ENCODE measurements around the gene ELL. TPM values are rescaled to one million over a fixed set of nuclear protein-coding genes. Genes with fewer than 3 reads are reported as not detected.
"Not testable (repeated sequence)": the region's sequence is repeated elsewhere in the genome, so short reads cannot be mapped to it uniquely, and the experiment has no call there.

Gene ELL
- total and polyA plus RNA-seq, 5 donors, result 9.3 to 19.0 (median 13.6) TPM

DNA sequence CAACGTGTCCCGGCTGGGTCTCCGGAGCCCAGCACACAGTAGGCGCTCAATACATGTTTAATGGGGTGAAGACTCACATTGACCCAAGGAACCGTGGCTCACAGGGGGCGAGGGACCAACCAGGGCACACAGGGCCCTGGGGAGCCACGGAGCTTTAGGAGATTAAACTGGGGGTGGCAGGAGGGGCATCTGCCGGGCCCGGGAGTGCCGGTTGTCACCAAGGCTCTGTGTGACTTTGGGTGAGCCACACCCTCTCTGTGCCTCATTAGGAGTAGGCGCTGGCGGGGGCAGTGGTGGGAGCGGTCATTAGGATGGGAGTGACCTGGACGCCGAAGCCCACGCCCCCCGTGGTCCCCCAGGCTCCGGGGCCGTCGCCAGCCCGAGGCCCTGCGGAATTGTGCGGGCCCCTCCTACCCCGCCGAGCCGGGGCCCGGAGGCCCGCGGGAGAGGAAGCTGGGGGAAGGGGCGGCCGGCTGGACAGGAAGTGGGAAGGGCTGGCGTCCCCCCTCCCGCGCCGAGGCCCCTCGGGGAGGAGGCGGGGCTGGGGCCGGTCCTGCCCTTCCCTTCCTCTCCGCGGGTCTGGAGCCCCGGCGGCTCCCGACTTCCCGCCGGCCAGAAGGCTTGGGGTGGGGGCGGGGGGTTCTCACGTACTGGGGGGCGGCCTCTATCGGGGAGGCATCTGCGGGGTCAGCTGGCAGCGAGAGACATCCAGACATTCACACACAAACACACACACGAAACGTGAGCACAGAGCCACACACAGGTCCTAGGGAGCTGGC lies 104.4 kb downstream of the ELL start:
- DNase-seq, result peak; percentile 91 to 97 (median 95)
- H3K27me3 ChIP-seq (ENCODE audit: control insufficient read depth, insufficient read depth), result no peaks in the 10 kb centered on the region
- under 1% methylated on average over 53 of the region's 53 CpGs for WGBS
- H3K9me3 ChIP-seq (ENCODE audit: control insufficient read depth, low read length), result no peaks in the 10 kb centered on the region
- peak overlapping the region; percentile 98 for H3K27ac ChIP-seq (ENCODE audit: low read length)
- intact Hi-C loops (cut with DNase I), result loop anchor here in 2 of 4 donors (10.0 kb wide), 2 partner anchors 143 to 213 kb away; partner anchors contain the start of genes RAB3A (in 2 of the 2) and IQCN (in 1 of the 2)
- peak; percentile 70 to 73 for ATAC-seq
- peak overlapping the region; percentile 12 for H3K4me3 ChIP-seq (ENCODE audit: low read length)
- peaks cover 7% of the 10 kb centered on the region for H3K4me1 ChIP-seq (ENCODE audit: control insufficient read depth, insufficient read depth, low read length)

DNA sequence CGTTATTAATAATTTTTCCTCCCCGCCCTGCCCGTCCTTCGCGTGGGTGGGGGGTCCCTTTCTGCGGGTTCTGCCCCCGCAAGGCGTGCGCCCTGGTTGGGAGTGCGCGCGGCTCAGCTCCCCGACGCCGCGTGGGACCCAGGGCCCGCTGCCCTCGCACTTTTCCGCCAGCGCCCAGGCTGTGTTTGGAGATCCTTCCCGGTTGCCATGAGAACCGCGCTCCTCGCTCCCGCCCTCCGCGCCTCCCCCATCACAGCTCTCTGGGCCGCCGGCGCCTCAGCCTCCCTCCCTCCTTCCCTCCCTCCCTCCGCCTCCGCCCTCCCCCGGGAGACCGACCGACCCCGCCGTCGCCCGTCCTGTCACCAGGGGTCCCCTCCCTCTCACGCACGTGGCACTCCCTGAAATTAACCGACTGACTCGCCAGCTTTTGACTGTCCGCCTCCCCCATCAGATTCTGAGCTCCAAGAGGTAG lies 105.1 kb downstream of the ELL start:
- under 1% methylated on average over 44 of the region's 44 CpGs for WGBS
- peak overlapping the region; percentile 12 for H3K4me3 ChIP-seq (ENCODE audit: low read length)
- intact Hi-C loops (cut with DNase I), result loop anchor here in 2 of 4 donors (10.0 kb wide), 2 partner anchors 142 to 212 kb away; partner anchors contain the start of genes RAB3A (in 2 of the 2) and IQCN (in 1 of the 2)
- no peaks in the 10 kb centered on the region for H3K9me3 ChIP-seq (ENCODE audit: control insufficient read depth, low read length)
- peak overlapping the region; percentile 98 for H3K27ac ChIP-seq (ENCODE audit: low read length)
- DNase-seq, result peak; percentile 96 to 98 (median 98)
- H3K4me1 ChIP-seq (ENCODE audit: control insufficient read depth, insufficient read depth, low read length), result peaks cover 7% of the 10 kb centered on the region
- H3K27me3 ChIP-seq (ENCODE audit: control insufficient read depth, insufficient read depth), result no peaks in the 10 kb centered on the region
- peak; percentile 69 to 72 for ATAC-seq

DNA sequence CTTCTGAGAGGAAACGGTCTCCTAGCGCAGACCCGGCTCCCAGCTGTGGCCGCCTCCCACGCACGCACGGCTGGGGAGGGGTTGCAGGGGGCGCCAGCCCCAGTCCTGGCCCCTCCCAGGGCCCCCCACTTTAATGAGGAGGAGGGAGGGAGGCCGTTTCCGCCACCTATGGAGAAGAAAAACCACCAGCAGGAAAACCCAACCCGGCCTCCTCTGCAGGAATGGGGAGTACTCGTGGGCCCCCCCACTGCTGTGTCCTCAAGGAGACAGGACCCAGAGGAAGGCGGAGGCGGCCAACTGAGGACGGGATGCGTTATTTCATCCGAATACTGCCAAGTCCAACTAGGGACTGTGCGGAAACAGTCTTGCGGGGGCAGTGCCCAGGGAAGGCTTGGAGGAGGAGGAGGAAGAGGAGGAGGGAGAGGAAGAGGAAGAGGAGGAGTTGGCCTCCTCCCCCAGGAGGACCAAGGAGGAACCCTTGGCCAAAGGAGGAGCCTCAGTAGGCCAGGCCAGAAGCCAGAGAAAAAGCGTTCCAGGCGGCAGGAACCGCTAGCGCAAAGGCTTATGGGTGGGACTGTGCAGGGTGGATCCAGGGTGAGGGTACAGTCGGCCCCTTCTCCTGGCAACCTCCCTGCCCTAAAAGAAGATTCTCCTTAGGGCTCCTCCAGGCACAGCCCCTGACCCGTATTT lies 106.5 kb downstream of the ELL start:
- intact Hi-C loops (cut with DNase I), result loop anchor here in 2 of 4 donors (10.0 kb wide), 2 partner anchors 141 to 211 kb away; partner anchors contain the start of genes RAB3A (in 2 of the 2) and IQCN (in 1 of the 2)
- ATAC-seq, result peak; percentile 42 to 52
- H3K27me3 ChIP-seq (ENCODE audit: control insufficient read depth, insufficient read depth), result no peaks in the 10 kb centered on the region
- peak overlapping the region; percentile 92 for H3K27ac ChIP-seq (ENCODE audit: low read length)
- H3K4me1 ChIP-seq (ENCODE audit: control insufficient read depth, insufficient read depth, low read length), result peaks cover 7% of the 10 kb centered on the region
- H3K4me3 ChIP-seq (ENCODE audit: low read length), result peak overlapping the region; percentile 12
- H3K9me3 ChIP-seq (ENCODE audit: control insufficient read depth, low read length), result no peaks in the 10 kb centered on the region
- DNase-seq, result peak; percentile 88 to 94 (median 93)
- WGBS, result 25% methylated on average over 25 of the region's 25 CpGs

DNA sequence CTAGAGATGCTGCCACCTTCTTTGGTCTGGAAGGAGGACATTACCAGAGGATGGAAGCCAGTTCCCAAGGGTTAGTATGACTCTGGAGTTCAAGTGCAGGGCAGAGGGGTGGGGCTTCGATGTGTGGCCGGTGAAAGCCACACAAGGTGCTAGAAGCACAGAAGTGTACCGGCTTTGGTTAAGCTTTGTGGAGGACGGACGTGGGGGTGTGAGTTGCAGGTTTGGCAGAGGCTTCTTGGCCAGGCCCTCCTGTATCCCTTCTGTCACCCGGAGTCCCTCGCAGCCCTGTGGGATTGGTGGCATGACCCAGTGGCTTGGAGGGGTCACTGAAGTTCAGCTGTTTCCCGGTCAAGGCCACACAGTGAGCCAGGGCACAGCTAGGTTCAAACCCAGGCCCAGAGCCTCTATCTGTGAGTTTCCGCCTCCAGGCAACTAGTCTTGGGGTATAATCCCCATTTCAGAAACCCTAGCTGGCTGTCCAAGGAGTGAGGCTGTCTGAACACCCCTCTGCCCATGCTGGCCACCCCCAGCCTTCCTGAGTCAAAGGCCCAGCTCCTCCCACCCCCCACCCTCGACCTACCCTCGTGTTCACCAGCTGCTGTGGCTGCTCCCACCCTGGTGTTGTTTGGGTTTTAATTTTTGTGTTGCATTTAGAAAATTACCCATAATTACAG lies 107.2 kb downstream of the ELL start:
- peak; percentile 36 to 73 (median 72) for DNase-seq
- Histone ChIP-seq H3K9me3 (ENCODE audit: control insufficient read depth, low read length) (no peaks in the 10 kb centered on the region), H3K27ac (ENCODE audit: low read length) (peak overlapping the region; percentile 92), H3K27me3 (ENCODE audit: control insufficient read depth, insufficient read depth) (no peaks in the 10 kb centered on the region), H3K4me1 (ENCODE audit: control insufficient read depth, insufficient read depth, low read length) (peaks cover 7% of the 10 kb centered on the region), H3K4me3 (ENCODE audit: low read length) (peak overlapping the region; percentile 12)
- 13% methylated on average over 11 of the region's 11 CpGs for WGBS
- intact Hi-C loops (cut with DNase I), result loop anchor here in 2 of 4 donors (5.0 to 10.0 kb wide), 4 partner anchors 62 to 210 kb away; partner anchors contain the start of genes RAB3A (in 2 of the 2) and IQCN (in 1 of the 2)
- ATAC-seq, result no peak

DNA sequence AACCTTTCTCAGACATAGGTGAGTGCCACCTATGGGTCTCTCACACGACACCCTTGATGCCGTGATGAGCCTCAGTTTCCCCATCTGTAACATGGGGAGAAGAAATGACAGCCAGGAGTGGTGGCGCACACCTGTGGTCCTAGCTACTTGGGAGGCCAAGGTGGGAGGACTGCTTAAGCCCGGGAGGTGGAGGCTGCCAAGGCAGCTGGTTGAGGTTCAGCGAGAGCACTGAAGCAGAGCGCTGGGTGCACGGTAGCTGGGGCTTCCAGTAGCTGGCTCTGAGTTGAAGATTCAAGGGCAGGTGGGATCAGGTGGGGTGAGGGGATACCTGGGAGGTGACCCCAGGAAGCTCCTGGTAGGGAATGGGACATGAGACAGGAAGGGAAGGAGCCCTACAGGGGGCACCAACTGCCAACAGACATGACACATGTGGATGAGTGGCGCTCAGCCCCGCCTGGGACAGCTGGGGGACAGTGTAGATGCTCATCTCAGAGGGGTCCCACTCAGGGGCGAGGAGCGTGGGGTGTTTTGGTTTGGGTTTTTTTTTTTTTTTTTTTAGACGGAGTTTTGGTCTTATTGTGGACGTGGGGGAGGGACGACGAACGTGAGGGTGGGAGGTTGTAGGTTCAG lies 109.1 kb downstream of the ELL start:
- Histone ChIP-seq H3K27me3 (ENCODE audit: control insufficient read depth, insufficient read depth) (no peaks in the 10 kb centered on the region), H3K4me1 (ENCODE audit: control insufficient read depth, insufficient read depth, low read length) (peaks cover 4% of the 10 kb centered on the region), H3K27ac (ENCODE audit: low read length) (no peak overlapping the region), H3K9me3 (ENCODE audit: control insufficient read depth, low read length) (no peaks in the 10 kb centered on the region), H3K4me3 (ENCODE audit: low read length) (no peak overlapping the region)
- intact Hi-C loops (cut with DNase I), result loop anchor here in 2 of 4 donors (5.0 to 10.0 kb wide), 4 partner anchors 60 to 208 kb away; partner anchors contain the start of genes RAB3A (in 2 of the 2) and IQCN (in 1 of the 2)
- no peak for ATAC-seq
- peak in 1 of 3 donors; percentile 64 for DNase-seq
- 82% methylated on average over 15 of the region's 16 CpGs for WGBS

DNA sequence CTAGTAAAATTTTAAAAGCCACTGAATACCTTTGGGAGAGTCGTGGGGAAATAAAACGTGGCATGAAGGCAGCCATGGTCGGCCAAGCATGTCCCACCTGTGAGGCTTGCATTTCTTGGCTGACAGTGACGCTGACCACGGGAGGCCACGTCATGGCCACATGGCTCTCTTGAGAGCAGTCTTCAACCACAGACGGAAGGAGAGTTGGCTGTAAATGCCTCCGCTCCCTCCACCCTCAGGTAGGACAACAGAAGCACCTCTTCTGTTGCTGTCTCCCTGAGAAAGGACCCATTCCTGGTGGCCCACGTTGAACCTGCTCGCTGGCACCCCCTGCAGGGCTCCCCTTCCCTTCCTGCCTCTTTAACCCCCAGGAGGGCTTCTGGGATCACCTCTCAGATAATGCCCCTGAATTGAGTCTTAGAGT lies 113.8 kb downstream of the ELL start:
- intact Hi-C loops (cut with DNase I), result loop anchor here in 2 of 4 donors (10.0 kb wide), 3 partner anchors 63 to 193 kb away; partner anchors contain the start of gene PGPEP1 (in 1 of the 2)
- Histone ChIP-seq H3K4me1 (ENCODE audit: control insufficient read depth, insufficient read depth, low read length) (no peaks in the 10 kb centered on the region), H3K27me3 (ENCODE audit: control insufficient read depth, insufficient read depth) (no peaks in the 10 kb centered on the region), H3K9me3 (ENCODE audit: control insufficient read depth, low read length) (no peaks in the 10 kb centered on the region), H3K27ac (ENCODE audit: low read length) (no peak overlapping the region), H3K4me3 (ENCODE audit: low read length) (no peak overlapping the region)
- ATAC-seq, result no peak
- 51% methylated on average over 10 of the region's 10 CpGs for WGBS
- peak in 2 of 3 donors; percentile 68 to 69 for DNase-seq

DNA sequence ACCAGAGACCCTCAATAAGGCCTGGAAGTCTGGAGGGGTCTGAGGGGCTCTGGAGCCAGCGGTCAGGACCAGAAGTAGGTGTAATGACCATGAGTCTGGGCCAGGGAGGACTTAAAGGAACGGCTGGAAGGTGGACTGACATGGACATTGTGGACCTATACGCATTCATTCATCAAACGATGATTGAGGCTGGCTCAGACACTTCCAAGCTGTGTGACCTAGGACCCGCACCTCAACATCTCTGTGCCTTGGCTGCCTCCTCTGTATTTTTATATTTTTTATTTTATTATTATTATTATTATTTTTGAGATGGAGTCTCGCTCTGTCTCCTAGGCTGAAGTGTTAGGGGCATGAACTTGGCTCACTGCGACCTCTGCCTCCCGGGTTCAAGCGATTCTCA lies 115.1 kb downstream of the ELL start:
- ATAC-seq (no peak), DNase-seq (no peak)
- intact Hi-C loops (cut with DNase I), result loop anchor here in 2 of 4 donors (10.0 kb wide), 3 partner anchors 62 to 192 kb away; partner anchors contain the start of gene PGPEP1 (in 1 of the 2)
- Histone ChIP-seq H3K27me3 (ENCODE audit: control insufficient read depth, insufficient read depth) (no peaks in the 10 kb centered on the region), H3K4me3 (ENCODE audit: low read length) (no peak overlapping the region), H3K27ac (ENCODE audit: low read length) (no peak overlapping the region), H3K4me1 (ENCODE audit: control insufficient read depth, insufficient read depth, low read length) (no peaks in the 10 kb centered on the region), H3K9me3 (ENCODE audit: control insufficient read depth, low read length) (no peaks in the 10 kb centered on the region)
- WGBS, result 94% methylated on average over 9 of the region's 9 CpGs

DNA sequence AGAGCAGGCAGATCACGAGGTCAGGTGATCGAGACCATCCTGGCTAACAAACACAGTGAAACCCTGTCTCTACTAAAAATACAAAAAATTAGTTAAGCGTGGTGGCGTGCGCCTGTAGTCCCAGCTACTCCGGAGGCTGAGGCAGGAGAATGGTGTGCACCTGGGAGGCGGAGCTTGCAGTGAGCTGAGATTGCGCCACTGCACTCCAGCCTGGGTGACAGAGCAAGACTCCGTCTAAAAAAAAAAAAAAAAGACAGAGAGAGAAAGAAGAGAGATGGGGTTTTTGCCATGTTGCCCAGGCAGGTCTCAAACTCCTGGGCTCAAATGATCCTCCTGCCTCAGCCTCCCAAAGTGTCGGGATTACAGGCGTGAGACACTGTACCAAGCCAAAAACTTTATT lies 116.1 kb downstream of the ELL start:
- WGBS, result 90% methylated on average over 11 of the region's 11 CpGs
- not testable (repeated sequence) for ATAC-seq; H3K4me1 ChIP-seq (ENCODE audit: control insufficient read depth, insufficient read depth, low read length); H3K27me3 ChIP-seq (ENCODE audit: control insufficient read depth, insufficient read depth); H3K27ac ChIP-seq (ENCODE audit: low read length); H3K9me3 ChIP-seq (ENCODE audit: control insufficient read depth, low read length); DNase-seq; H3K4me3 ChIP-seq (ENCODE audit: low read length)
- intact Hi-C loops (cut with DNase I), result loop anchor here in 2 of 4 donors (10.0 kb wide), 3 partner anchors 61 to 191 kb away; partner anchors contain the start of gene PGPEP1 (in 1 of the 2)

DNA sequence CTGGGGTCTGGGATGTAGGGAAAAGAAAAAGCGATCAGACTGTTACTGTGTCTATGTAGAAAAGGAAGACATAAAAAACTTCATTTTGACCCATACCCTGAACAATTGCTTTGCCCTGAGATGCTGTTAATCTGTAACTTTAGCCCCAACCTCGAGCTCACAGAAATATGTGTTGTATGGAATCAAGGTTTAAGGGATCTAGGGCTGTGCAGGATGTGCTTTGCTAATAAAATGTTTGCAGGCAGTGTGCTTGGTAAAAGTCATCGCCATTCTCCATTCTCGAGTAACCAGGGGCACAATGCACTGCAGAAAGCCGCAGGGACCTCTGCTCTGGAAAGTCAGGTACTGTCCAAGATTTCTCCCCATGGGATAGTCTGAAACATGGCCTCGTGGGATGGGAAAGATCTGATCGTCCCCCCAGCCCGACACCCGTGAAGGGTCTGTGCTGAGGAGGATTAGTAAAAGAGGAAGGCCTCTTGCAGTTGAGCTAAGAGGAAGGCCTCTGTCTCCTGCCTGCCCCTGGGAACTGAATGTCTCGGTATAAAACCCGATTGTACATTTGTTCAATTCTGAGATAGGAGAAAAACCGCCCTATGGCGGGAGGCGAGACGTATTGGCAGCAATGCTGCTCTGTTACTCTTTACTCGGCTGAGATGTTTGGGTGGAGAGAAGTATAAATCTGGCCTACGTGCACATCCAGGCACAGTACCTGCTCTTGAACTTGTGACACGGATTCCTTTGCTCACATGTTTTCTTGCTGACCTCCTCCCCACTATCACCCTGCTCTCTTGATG lies 119.2 kb downstream of the ELL start:
- intact Hi-C loops (cut with DNase I), result loop anchor here in 2 of 4 donors (10.0 kb wide), 3 partner anchors 58 to 188 kb away; partner anchors contain the start of gene PGPEP1 (in 1 of the 2)
- H3K27me3 ChIP-seq (ENCODE audit: control insufficient read depth, insufficient read depth); H3K27ac ChIP-seq (ENCODE audit: low read length); H3K4me3 ChIP-seq (ENCODE audit: low read length); DNase-seq; H3K4me1 ChIP-seq (ENCODE audit: control insufficient read depth, insufficient read depth, low read length); ATAC-seq; H3K9me3 ChIP-seq (ENCODE audit: control insufficient read depth, low read length): not testable (repeated sequence)
- WGBS, result 64% methylated on average over 18 of the region's 18 CpGs
